Measurements from ENCODE around the gene RFX2.
"Not testable (repeated sequence)": the region's sequence is repeated elsewhere in the genome, so short reads cannot be mapped to it uniquely, and the experiment has no call there.

RFX2 gene

GRCh38 chr19:6110360-6110977, at the start of gene RFX2:
TSS of gene RFX2 (minus strand) at chr19:6110500. CDS start at chr19:6047496, 63,004 bp downstream.
- peak; percentile 99 for DNase-seq

- DNase-seq = no peak
Measured at GRCh38 chr19:6156033-6156432, 45.7 kb upstream of the RFX2 start.

GRCh38 chr19:6150289-6150688, 40.0 kb upstream of the RFX2 start:
- no peak for DNase-seq

- no peak for DNase-seq
Measured at GRCh38 chr19:6141217-6141616, 30.9 kb upstream of the RFX2 start.

- no peak for DNase-seq
Measured at GRCh38 chr19:6138511-6138910, 28.2 kb upstream of the RFX2 start.

GRCh38 chr19:6138066-6138465, 27.8 kb upstream of the RFX2 start:
- peak; percentile 27 for DNase-seq

GRCh38 chr19:6133231-6133630, 22.9 kb upstream of the RFX2 start:
- no peak for DNase-seq

DNA sequence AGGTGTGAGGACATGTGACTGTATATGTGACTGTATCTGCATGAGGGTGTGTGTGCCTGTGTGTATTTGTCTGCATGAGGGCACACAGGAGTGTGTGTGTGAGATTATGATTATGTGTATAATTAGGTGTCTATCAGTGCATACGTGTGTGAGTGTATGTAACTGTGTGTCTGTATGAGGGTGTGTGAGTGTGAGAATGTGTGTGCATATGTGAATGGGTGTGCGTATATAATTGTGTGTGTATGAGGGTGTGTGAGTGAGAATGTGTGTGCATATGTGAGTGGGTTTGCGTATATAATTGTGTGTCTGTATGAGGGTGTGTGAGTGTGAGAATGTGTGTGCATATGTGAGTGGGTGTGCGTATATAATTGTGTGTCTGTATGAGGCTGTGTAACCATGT, 22.2 kb upstream of the RFX2 start:
- no peak for DNase-seq

DNA sequence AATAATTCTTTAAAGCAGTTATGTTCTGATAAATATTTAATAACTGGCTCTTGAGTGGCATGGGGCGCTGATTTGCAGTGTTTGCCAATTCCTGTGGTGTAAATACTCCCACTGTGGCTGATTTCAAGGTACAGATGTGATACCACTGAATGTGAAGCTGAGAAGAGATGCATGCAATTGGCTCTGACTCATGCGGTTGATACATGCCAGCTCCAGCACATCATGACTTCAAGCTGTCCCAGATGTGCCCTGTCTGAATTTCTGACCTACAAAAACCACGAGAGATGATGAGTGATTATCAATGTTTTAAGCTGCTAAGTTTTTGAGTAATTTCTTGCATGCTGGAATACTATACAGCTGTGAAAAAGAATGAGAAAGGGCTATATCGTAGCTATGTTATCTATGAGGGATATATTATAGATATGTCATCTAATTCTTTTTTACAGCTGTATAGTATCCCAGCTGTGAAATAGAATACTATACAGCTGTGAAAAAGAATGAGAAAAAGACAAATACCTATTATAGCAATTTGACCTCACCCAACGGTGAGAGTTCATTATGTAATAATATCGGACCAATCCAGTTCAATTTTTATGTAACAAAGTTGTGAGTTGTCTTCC, 17.5 kb upstream of the RFX2 start:
- no peak for DNase-seq

GRCh38 chr19:6126335-6126974, 16.2 kb upstream of the RFX2 start:
- peak; percentile 65 for DNase-seq

GRCh38 chr19:6125571-6125989, 15.3 kb upstream of the RFX2 start:
- DNase-seq = peak; percentile 76

DNA sequence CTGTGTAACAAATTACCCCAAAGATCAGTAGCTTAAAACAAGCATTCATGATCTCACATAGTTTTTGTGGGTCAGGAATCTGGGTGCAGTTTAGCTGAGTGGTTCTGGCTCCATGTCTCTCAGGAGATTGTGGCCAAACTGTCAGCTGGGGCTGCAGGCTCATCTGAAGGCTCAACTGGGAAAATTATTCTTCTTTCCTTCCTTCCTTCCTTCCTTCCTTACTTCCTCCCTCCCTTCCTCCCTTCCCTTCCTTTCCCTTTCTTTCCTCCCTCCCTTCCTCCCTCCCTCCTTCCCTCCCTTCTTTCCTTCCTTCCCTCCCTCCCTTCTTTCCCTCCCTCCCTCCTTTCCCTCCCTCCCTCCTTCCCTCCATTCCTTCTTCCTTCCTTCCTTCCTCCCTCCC, 8.7 kb upstream of the RFX2 start:
- DNase-seq = no peak

- DNase-seq = no peak
Measured at GRCh38 chr19:6118043-6118442, 7.7 kb upstream of the RFX2 start.

- no peak for DNase-seq
Measured at GRCh38 chr19:6117534-6117933, 7.2 kb upstream of the RFX2 start.

DNA sequence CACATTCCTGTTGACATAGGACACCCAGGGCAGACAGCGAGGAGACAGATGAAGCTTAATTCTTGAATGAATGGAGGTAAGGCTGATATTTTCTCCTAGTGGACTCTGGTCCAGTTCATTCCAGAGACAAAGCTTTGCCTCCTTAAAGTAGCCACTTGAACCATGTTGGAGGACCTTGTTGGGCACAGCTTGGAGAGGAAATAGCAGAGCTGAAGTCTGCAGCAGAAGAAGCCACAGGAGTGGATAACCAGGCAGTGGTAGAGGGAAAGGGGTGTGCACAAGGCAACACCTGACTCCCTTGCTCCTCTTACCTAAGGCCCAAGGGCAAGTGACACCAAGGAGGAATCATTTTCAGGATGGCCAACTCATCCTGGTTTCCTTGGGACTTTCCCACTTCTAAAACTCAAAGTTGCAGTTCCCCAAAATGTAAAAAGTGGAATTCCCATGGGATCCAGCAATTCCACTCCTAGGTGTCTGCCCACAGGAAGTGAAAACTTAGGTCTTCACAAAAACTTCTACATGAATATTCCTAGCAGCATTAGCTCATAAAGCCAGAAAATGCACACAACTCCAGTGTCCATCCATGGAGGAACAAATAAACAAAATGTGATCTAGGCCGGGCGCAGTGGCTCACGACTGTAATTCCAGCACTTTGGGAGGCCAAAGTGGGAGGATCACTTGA, 6.6 kb upstream of the RFX2 start:
- DNase-seq = no peak

GRCh38 chr19:6115992-6116391, 5.7 kb upstream of the RFX2 start:
- no peak for DNase-seq

DNA sequence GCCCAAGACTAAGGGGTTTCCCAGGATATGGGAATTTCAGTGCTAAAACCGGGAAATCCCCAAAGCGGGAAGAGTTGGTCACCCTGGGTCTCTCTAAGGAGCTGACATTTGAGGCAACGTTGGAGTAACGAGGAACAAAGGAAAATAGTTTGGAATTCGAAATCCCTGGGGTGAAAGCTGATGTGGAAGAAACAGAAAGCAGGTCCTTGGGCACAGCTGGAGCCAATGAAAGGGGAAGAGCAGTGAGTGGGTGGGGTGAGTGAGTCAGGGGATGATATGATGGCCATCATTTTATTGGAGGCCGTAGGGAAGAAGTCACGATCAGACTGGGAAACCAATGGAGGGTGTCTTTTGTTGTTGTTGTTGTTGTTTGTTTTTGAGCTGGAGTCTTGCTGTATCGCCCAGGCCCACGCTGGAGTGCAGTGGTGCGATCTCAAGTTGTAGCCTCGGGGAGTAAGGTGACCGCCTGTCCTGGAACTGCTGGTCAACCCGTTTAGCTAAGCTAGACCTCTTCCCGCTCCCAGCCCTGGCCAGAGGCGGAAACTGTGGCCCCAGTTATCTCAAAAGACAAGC, 3.4 kb upstream of the RFX2 start:
- DNase-seq = no peak

DNA sequence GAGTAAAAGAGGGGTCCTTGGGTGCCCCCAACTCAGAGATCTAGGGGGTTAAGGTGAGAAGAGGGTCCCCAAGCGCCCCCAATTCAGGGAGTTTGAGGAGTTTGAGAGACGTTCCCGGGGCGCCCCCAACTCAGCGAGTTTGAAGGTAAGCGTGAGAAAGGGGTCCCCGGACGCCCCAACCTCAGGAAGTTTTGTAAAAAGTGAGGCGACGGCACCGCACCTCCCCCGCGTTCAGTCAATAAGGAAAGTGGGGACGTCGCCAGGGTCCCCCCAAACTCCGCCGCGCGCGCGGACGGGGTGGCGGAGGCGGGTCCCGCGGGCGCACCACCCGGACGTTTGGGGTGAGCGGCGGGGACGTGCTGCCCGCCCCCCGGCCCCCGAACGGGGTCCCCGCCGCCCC, 353 bp downstream of the RFX2 start:
- no peak for DNase-seq

GRCh38 chr19:6108721-6109633, 1.3 kb downstream of the RFX2 start:
- peak; percentile 63 for DNase-seq

GRCh38 chr19:6106643-6107294, 3.5 kb downstream of the RFX2 start:
- not testable (repeated sequence) for DNase-seq

DNA sequence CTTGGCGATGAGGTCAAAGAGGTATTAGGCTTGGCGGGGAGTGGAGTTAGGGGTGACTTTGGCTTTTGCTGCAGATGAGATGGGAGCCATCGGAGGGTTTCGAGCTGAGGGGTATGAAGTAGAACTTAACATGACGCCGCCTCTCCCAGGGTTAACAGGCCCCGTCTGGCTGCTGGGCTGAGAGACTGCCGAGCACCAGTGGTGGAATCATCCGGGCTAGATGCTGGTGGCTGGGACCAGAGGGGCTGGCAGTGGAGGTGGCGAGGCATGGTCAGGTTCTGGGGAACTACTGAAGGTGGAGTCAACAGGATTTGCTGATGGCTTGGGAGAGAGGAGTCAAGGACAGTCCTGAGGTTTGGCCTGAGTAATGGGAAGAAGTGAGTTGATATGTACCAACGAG, 4.9 kb downstream of the RFX2 start:
- DNase-seq = no peak

- DNase-seq = no peak
Measured at GRCh38 chr19:6103894-6104293, 6.4 kb downstream of the RFX2 start.
